COLO668 (cell line): ENCODE measurements around the gene IGSF21.

Source experiments
- DNase-seq: peaks from one replicate; lab custom pipeline; 2025; ENCODE audit not compliant: unreplicated experiment; lab: John Stamatoyannopoulos, UW

IGSF21 gene

GRCh38 chr1:18204575-18204974, 97.0 kb downstream of the IGSF21 start:
- no peak for DNase-seq

DNA sequence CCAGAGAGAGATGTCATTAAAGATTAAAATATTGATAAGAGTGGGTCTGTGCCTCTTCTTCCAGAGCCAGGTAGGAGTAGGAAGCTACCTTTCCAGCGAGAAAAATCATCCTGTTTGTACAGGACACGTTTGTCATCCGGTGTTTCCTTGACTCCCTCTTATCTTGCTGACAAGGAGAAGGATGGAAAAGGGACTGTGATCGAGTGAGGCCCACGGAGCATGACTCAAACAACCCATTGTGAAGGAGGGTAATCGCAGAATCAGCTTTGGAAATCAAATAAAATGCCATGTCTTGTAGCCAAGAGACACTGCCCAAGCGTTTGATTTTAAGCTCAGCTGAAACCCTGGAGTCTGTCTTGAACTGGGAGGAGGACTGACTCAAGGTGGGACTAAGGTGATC, 97.7 kb downstream of the IGSF21 start:
- no peak for DNase-seq

DNA sequence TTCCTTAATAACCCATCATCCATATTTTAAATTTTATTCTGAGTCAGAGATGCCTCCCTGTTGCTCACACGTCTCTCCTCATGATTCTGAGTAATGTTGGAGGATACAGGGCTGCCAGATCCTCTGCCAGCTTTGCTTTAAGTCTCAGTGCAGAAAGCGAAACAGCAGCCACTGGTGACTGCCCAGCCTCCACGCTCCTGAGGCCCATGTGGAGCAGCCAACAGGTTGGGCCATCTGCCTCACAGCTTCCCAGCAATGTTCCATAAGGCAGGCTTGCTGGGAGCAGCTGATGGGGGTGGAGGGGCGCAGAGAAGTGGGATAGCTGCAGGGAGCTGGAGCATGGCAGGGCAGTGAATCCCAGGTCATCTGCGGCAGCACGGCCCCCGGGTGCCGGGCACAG, 104.2 kb downstream of the IGSF21 start:
- DNase-seq: no peak

DNA sequence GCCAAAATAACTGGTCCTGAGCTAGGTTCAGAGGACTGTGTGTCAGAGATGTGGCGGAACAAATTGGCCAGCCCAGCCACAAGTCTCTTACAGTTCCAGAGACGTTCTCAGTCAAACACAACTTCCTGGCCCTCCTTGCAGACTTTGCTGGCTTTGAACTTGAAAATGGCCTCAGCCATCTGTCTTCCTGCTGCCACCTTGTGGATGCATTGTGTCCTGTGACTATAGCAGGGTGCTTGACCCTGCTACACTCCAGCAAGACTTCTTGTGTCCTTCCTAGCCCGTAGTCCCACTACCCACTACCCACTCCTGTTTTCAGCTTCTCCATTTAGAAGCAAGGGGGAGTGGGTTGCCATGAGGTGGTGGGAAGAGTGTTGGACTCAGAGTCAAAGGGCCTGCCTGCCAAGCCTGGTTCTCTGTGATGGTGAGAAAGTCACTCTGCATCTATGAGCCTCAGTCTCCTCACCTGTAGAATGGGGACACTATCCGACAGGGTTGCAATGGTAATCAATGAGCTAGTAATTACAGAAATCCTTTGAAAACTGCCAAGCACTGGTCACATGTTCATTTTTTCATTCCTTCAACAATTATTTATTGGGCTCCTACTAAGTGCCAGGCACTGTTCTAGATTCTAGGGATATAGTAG, 109.9 kb downstream of the IGSF21 start:
- peak; percentile 35 for DNase-seq

- DNase-seq: no peak
These were observed 122.0 kb downstream of the IGSF21 start for GRCh38 chr1:18229625-18230024.

GRCh38 chr1:18230321-18230720, 122.7 kb downstream of the IGSF21 start:
- no peak for DNase-seq

GRCh38 chr1:18230840-18231239, 123.2 kb downstream of the IGSF21 start:
- no peak for DNase-seq

GRCh38 chr1:18232052-18232451, 124.5 kb downstream of the IGSF21 start:
- DNase-seq: no peak

DNA sequence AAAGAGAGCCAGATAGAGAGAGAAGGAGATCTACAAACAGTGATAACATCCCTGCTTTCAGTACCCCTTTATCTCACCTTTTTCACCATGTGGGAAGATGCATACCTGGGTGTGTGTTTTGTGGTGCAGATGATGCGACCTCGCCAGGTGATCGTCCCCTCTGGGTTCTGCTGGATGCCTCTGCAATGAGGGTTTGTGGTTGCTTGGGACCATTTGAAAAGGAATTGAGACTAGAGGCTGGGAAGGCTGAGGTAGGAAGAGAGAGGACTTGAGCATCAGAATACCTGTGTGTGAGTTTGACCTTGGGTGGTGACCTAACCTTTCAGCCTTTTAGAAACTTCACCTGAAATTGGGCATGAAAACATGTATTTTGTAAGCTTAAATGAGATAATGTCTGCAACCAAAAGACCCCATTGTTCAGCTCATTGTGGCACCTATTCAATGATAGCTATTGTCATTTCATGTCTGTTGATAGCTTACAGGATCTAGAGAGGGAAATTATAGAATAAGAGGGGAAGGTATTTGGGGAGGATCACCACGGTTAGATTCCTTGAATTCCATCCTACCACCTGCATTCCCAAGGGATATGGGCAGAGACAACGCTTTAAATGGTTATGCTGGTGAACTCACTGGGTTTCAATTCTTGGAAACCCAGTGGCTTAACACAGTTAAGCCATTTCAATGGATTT, 125.7 kb downstream of the IGSF21 start:
- no peak for DNase-seq

GRCh38 chr1:18234790-18235242, 127.2 kb downstream of the IGSF21 start:
- peak; percentile 53 for DNase-seq

- DNase-seq: no peak
These were observed 129.8 kb downstream of the IGSF21 start for GRCh38 chr1:18237371-18237770.

GRCh38 chr1:18238190-18238589, 130.6 kb downstream of the IGSF21 start:
- DNase-seq: no peak

DNA sequence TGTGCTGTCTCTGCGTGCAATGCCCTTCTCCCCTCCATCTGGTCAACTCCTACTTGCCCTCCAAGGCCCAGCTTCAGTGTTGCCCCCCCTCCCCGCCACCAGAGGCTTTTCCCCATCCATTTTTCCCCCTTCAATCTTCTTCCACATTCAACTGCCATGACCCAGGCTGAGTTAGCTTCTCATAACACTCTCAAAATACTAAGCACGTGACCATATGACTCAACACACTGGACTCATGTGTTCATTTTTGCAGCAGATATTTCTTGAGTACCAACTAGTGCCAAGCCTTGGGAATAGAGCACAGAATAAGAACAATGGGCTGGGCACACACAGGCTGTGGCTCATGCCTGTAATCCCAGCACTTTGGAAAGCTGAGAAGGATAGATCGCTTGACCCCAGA, 132.1 kb downstream of the IGSF21 start:
- DNase-seq: no peak

GRCh38 chr1:18240906-18241305, 133.3 kb downstream of the IGSF21 start:
- no peak for DNase-seq

- DNase-seq: no peak
These were observed 134.3 kb downstream of the IGSF21 start for GRCh38 chr1:18241891-18242290.

DNA sequence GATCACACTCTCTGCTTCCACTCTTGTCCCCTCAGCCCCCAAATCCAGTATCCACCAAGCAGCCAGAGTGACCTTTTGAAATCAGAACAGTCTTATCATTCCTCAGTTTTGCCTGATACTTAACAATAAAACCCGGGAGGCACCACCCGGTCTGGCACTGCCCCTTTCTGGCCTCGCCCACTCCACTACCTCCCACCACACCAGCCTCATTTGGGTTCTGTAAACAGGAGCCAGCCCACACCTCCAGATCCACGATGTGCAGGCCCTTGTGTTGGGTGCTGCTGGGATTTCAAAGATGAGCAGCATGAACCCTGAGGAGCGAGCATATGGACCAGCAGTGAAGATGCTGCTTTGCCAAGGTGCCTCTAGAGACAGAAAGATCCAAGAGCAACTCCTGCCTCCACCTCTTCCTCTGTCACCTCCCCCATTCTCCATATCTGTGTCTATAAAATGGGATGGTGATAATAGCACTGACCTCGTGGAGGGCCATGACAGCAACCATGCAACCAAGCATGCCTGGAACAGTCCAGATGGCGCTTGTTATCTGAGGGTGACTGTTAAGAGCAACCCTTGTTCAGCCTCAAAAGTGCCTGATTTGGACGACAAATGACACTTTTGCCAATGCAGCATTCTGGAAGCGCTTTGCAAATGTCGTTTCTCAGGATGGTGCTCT, 136.0 kb downstream of the IGSF21 start:
- DNase-seq: no peak

DNA sequence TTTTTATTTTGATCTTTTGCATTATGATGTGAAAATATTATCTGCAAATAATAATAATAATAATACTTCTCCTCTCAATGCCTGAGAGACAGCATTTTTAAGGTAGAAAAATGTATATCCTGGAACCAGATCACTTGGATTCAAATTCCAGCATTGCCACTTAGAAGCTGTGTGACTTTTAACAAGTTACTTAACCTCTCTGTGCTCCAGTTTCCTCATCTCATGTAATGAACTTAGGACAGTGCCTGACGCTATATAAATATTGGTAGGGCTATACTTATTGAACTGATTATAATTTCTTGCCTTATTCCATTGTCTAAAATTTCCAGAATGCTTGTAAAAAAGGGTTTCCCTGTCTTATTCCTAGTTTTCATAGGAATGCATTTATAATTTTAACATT, 137.2 kb downstream of the IGSF21 start:
- DNase-seq: no peak

- no peak for DNase-seq
These were observed 138.0 kb downstream of the IGSF21 start for GRCh38 chr1:18245647-18246046.

GRCh38 chr1:18246543-18246942, 138.9 kb downstream of the IGSF21 start:
- peak; percentile 12 for DNase-seq

- no peak for DNase-seq
These were observed 139.6 kb downstream of the IGSF21 start for GRCh38 chr1:18247151-18247550.

DNA sequence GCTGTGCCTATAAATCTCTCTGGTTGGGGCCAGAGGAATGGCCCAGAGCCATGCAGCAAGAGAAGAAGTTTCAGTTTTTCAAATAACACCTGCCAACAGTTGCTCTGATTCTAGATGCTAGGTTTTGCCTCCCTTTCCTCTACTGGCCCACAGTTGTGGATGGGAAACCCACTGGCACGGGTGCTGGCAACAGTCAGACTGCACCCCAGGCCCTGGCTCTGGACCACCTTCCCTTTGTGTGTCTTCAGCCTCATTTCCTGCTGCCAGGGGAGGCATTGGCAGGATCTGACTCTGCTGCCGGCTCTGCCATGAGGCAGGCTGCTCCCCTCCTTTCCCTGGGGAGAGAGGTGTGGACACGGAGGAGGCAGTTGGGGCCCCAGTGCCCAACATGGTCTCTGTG, 142.0 kb downstream of the IGSF21 start:
- DNase-seq: no peak

- DNase-seq: no peak
These were observed 145.5 kb downstream of the IGSF21 start for GRCh38 chr1:18253093-18253492.
